HEK293 (cell line): ENCODE results near the gene PRKAR2B.

Experiments
- CTCF ChIA-PET: fragments of 350-600 bp; formaldehyde crosslinking; extraction: SDS; loops from one replicate; lab custom pipeline; 2021; ENCODE audit warnings: antibody characterized with exemption; lab: Yijun Ruan, JAX
- POLR2A ChIA-PET: fragments of 300-600 bp; formaldehyde crosslinking; extraction: SDS; loops from one replicate; lab custom pipeline; 2020; ENCODE audit warnings: antibody characterized with exemption, inconsistent platforms; lab: Yijun Ruan, JAX
- H3K27ac ChIP-seq: fragments of 200-500 bp; sonication (Bioruptor generic); 2 replicates; pipeline ENCODE4 v1.5.1; 2014; ENCODE audit warnings: low read depth, low read length, control low read depth, inconsistent platforms; ENCODE audit errors: extremely low read depth
- H3K36me3 ChIP-seq, 2 experiments: fragments of 200-500 bp in 1 of 2; sonication (Bioruptor generic) in 1 of 2; 1 replicate in 1 of 2; 2 replicates in 1 of 2; pipeline ENCODE4 v1.5.1; 2014 to 2017; ENCODE audit warnings: inconsistent platforms in 2 of 2, low read length in 2 of 2; ENCODE audit not compliant: control insufficient read depth in 2 of 2, insufficient read depth in 1 of 2
- H3K4me1 ChIP-seq: fragments of 200-500 bp; sonication (Bioruptor generic); 2 replicates; pipeline ENCODE4 v1.5.1; 2014; ENCODE audit warnings: mild to moderate bottlenecking, low read length, inconsistent platforms; ENCODE audit not compliant: control insufficient read depth, insufficient read depth
- H3K4me3 ChIP-seq: 2 replicates; pipeline ENCODE4 v1.5.1; 2011; ENCODE audit warnings: low read depth, mild to moderate bottlenecking, control low read depth, low read length, moderate library complexity
- H3K9me3 ChIP-seq: fragments of 200-500 bp; sonication (Bioruptor generic); 2 replicates; pipeline ENCODE4 v1.5.1; 2014; ENCODE audit warnings: low read depth, low read length, inconsistent platforms; ENCODE audit not compliant: control insufficient read depth, insufficient read depth
- BCL11B ChIP-seq: fragments of 450-650 bp; formaldehyde crosslinking; IDR thresholded peaks from 2 replicates; pipeline ENCODE4 v1.5.1; 2016; ENCODE audit warnings: low read depth, missing biosample characterization, missing genetic modification characterization
- GLI4 ChIP-seq: fragments of 450-650 bp; formaldehyde crosslinking; IDR thresholded peaks from 2 replicates; pipeline ENCODE4 v1.5.1; 2016; ENCODE audit warnings: missing biosample characterization, missing genetic modification characterization
- KLF1 ChIP-seq: fragments of 450-650 bp; formaldehyde crosslinking; IDR thresholded peaks from 2 replicates; pipeline ENCODE4 v1.5.1; 2016; ENCODE audit warnings: missing biosample characterization, missing genetic modification characterization
- MZF1 ChIP-seq: fragments of 450-650 bp; formaldehyde crosslinking; IDR thresholded peaks from 2 replicates; pipeline ENCODE4 v1.5.1; 2017; ENCODE audit warnings: missing biosample characterization, missing genetic modification characterization, borderline replicate concordance
- SCRT2 ChIP-seq: fragments of 450-650 bp; formaldehyde crosslinking; IDR thresholded peaks from 2 replicates; pipeline ENCODE4 v1.5.1; 2016; ENCODE audit warnings: missing biosample characterization, missing genetic modification characterization
- SETDB1 ChIP-seq: IDR thresholded peaks from one replicate; pipeline ENCODE4 v1.6.1; 2017; ENCODE audit warnings: mild to moderate bottlenecking, low read length, moderate library complexity, mixed read lengths; ENCODE audit not compliant: insufficient read length
- SP3 ChIP-seq: fragments of 450-650 bp; formaldehyde crosslinking; IDR thresholded peaks from 2 replicates; pipeline ENCODE4 v1.5.1; 2016; ENCODE audit warnings: missing biosample characterization, missing genetic modification characterization
- ZFHX2 ChIP-seq: fragments of 450-650 bp; formaldehyde crosslinking; conservative IDR thresholded peaks from 2 replicates; pipeline ENCODE4 v1.5.1; 2016; ENCODE audit warnings: missing biosample characterization, missing genetic modification characterization
- ZFP41 ChIP-seq: fragments of 450-650 bp; formaldehyde crosslinking; IDR thresholded peaks from 2 replicates; pipeline ENCODE4 v1.5.1; 2016; ENCODE audit warnings: missing biosample characterization, missing genetic modification characterization, borderline replicate concordance
- ZNF133 ChIP-seq: fragments of 450-650 bp; formaldehyde crosslinking; IDR thresholded peaks from 2 replicates; pipeline ENCODE4 v1.5.1; 2016; ENCODE audit warnings: missing biosample characterization, missing genetic modification characterization
- ZNF354C ChIP-seq: fragments of 450-650 bp; formaldehyde crosslinking; IDR thresholded peaks from 2 replicates; pipeline ENCODE4 v1.5.1; 2016; ENCODE audit warnings: missing biosample characterization, missing genetic modification characterization, low read depth, borderline replicate concordance
- ZNF391 ChIP-seq: fragments of 450-650 bp; formaldehyde crosslinking; IDR thresholded peaks from 2 replicates; pipeline ENCODE4 v1.5.1; 2016; ENCODE audit warnings: low read depth, missing biosample characterization, missing genetic modification characterization, borderline replicate concordance
- ZNF707 ChIP-seq: fragments of 450-650 bp; formaldehyde crosslinking; IDR thresholded peaks from 2 replicates; pipeline ENCODE4 v1.5.1; 2016; ENCODE audit warnings: missing biosample characterization, missing genetic modification characterization
- ZNF777 ChIP-seq: fragments of 450-650 bp; formaldehyde crosslinking; IDR thresholded peaks from 2 replicates; pipeline ENCODE4 v1.5.1; 2017; ENCODE audit warnings: missing biosample characterization, missing genetic modification characterization, borderline replicate concordance
- ZSCAN16 ChIP-seq: fragments of 450-650 bp; formaldehyde crosslinking; IDR thresholded peaks from 2 replicates; pipeline ENCODE4 v1.5.1; 2016; ENCODE audit warnings: missing biosample characterization, missing genetic modification characterization
- ZSCAN23 ChIP-seq: fragments of 450-650 bp; formaldehyde crosslinking; IDR thresholded peaks from 2 replicates; pipeline ENCODE4 v1.5.1; 2016; ENCODE audit warnings: missing biosample characterization, missing genetic modification characterization
- TF ChIP-seq, protein P1 (sequence below): fragments of 450-650 bp; formaldehyde crosslinking; IDR thresholded peaks from 2 replicates; pipeline ENCODE4 v1.5.1; 2017; ENCODE audit warnings: missing biosample characterization, mild to moderate bottlenecking, missing genetic modification characterization, moderate library complexity
- TF ChIP-seq, protein P2 (sequence below): fragments of 450-650 bp; formaldehyde crosslinking; IDR thresholded peaks from 2 replicates; pipeline ENCODE4 v1.5.1; 2016; ENCODE audit warnings: missing biosample characterization, missing genetic modification characterization

PRKAR2B gene

DNA sequence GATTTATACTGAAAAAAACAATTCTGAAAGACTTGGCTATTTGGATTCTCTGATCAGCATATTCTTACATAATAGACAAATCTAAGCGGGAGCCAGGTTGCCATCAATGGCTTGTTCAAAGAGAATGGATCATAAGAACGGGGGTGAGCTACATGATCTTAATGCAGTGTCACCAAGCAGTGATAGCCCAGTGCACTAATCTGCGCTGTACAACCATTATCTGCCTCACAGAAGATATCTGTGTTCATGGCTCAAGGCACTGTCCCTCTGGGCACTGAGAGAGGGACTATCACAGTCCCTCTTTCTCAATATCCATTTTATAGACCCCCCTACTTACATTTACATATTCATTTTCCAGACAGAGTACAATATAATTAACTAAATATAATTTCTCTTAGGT is 22.9 kb upstream of the PRKAR2B start:
- Histone ChIP-seq H3K9me3 (no peaks in the 10 kb centered on the region), H3K27ac (no peak overlapping the region), H3K36me3 (no peaks in the 10 kb centered on the region), H3K4me1 (no peaks in the 10 kb centered on the region), H3K4me3 (no peak overlapping the region)
- ChIA-PET CTCF (no interaction called here), POLR2A (no interaction called here)
- TF ChIP-seq ZSCAN23 (no peak), ZSCAN16 (no peak), MZF1 (tag by site-specific recombination) (no peak), ZNF777 (tag by site-specific recombination) (no peak), ZNF354C (tag by site-specific recombination) (no peak), SP3 (no peak), ZNF707 (tag by site-specific recombination) (no peak)
- TF ChIP-seq, protein P1, sequence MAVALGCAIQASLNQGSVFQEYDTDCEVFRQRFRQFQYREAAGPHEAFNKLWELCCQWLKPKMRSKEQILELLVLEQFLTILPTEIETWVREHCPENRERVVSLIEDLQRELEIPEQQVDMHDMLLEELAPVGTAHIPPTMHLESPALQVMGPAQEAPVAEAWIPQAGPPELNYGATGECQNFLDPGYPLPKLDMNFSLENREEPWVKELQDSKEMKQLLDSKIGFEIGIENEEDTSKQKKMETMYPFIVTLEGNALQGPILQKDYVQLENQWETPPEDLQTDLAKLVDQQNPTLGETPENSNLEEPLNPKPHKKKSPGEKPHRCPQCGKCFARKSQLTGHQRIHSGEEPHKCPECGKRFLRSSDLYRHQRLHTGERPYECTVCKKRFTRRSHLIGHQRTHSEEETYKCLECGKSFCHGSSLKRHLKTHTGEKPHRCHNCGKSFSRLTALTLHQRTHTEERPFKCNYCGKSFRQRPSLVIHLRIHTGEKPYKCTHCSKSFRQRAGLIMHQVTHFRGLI (tag by site-specific recombination), result no peak

DNA sequence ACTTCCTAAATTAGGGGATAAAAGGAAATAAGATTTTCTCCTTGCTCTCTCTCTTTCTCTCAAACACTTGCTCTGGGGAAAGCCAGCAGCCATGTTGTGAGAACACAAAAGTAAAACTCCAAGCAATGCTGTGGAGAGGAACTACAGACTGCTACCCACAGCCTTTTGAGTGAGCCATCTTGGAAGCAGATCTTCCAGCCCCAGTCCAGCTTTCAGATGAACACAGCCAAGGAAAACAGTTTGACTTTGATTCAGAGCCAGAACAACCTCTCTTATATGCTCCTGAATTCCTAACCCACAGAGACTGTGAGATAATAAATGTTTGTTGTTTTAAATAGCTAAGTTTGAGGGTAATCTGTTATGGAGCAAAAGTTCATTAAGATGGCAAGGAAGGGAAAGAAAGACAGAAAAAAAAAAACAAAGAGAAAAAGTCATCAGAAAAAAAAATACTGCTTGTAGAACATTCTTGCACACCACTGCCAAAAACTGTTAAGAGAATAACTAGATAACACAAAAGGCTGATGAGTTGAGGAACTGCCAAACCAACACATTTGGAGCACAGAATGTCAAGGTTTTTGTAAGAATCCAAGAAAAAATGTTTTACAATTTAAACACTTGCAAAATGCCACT is 20.9 kb upstream of the PRKAR2B start:
- POLR2A ChIA-PET, result no interaction called here
- H3K4me1 ChIP-seq, result no peaks in the 10 kb centered on the region
- H3K27ac ChIP-seq, result no peak overlapping the region
- CTCF ChIA-PET, result interaction anchor here (0.9 kb wide), 1 partner anchor 35 kb away, joined by 3 read pairs; no protein-coding TSS in a partner anchor
- no peak overlapping the region for H3K4me3 ChIP-seq
- TF ChIP-seq SETDB1 (peak; percentile 15), BCL11B (tag by site-specific recombination) (no peak), SCRT2 (tag by site-specific recombination) (no peak), ZFP41 (tag by site-specific recombination) (no peak), ZNF133 (tag by site-specific recombination) (no peak)
- TF ChIP-seq, protein P2, sequence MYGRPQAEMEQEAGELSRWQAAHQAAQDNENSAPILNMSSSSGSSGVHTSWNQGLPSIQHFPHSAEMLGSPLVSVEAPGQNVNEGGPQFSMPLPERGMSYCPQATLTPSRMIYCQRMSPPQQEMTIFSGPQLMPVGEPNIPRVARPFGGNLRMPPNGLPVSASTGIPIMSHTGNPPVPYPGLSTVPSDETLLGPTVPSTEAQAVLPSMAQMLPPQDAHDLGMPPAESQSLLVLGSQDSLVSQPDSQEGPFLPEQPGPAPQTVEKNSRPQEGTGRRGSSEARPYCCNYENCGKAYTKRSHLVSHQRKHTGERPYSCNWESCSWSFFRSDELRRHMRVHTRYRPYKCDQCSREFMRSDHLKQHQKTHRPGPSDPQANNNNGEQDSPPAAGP (tag by site-specific recombination), result no peak
- no peaks in the 10 kb centered on the region for H3K9me3 ChIP-seq
- no peaks in the 10 kb centered on the region for H3K36me3 ChIP-seq

- POLR2A ChIA-PET, result no interaction called here
- Histone ChIP-seq H3K36me3 (no peaks in the 10 kb centered on the region), H3K4me3 (no peak overlapping the region), H3K4me1 (peaks cover 3% of the 10 kb centered on the region; the same call in 1 of the 2 replicates), H3K9me3 (no peaks in the 10 kb centered on the region)
- no peak for TF ChIP-seq ZFHX2 (tag by site-specific recombination)
- no peak for TF ChIP-seq ZNF391
- no peak for TF ChIP-seq KLF1 (tag by site-specific recombination)
- TF ChIP-seq GLI4 (tag by site-specific recombination), result no peak
- TF ChIP-seq, all 188 proteins: peak for 0
- no peak overlapping the region for H3K27ac ChIP-seq
- CTCF ChIA-PET, result interaction anchor here (1.1 kb wide), 1 partner anchor 46 kb away, joined by 3 read pairs; no protein-coding TSS in a partner anchor
Measured at GRCh38 chr7:107024906-107025305, 19.6 kb upstream of the PRKAR2B start.
